Stomach (tissue), 4 donors: Measurements from ENCODE around the gene POLE4.

Experiments
- POLR2A ChIP-seq, 4 donors: fragments of 450-650 bp; IDR thresholded peaks; one replicate each; pipeline ENCODE4 v1.6.1; 2016; ENCODE audit warnings: antibody characterized with exemption in 4 of 4, control low read depth in 2 of 4, mild to moderate bottlenecking in 1 of 4, moderate library complexity in 1 of 4
- POLR2AphosphoS5 ChIP-seq, 3 donors: sonication (generic); formaldehyde crosslinking; IDR thresholded peaks; one replicate each; pipeline ENCODE4 v1.6.1; 2016; ENCODE audit warnings: antibody characterized with exemption in 3 of 3

DNA sequence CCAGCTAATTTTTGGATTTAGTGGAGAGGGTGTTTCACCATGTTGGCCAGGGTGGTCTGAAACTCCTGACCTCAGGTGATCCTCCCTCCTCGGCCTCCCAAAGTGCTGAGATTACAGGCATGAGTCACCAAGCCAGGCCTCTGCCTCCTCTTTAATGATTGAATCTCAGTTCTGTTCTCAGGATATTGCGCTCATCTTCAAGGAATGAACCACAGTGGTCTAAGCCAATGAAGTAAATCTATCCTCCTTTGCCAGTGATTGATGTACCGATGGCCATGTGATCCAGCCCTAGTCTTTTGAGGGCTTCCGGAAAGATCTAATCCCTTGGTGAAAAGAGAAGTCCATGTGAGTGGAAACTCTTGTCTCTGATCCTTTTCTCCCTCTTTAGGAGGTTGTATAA, 48.6 kb downstream of the POLE4 start:
- TF ChIP-seq POLR2AphosphoS5 (IDR thresholded peaks at IDR 0.05) (no peak), POLR2A (IDR thresholded peaks at IDR 0.05) (no peak)
